ENCODE results near the gene DPP10.

Gene DPP10

DNA sequence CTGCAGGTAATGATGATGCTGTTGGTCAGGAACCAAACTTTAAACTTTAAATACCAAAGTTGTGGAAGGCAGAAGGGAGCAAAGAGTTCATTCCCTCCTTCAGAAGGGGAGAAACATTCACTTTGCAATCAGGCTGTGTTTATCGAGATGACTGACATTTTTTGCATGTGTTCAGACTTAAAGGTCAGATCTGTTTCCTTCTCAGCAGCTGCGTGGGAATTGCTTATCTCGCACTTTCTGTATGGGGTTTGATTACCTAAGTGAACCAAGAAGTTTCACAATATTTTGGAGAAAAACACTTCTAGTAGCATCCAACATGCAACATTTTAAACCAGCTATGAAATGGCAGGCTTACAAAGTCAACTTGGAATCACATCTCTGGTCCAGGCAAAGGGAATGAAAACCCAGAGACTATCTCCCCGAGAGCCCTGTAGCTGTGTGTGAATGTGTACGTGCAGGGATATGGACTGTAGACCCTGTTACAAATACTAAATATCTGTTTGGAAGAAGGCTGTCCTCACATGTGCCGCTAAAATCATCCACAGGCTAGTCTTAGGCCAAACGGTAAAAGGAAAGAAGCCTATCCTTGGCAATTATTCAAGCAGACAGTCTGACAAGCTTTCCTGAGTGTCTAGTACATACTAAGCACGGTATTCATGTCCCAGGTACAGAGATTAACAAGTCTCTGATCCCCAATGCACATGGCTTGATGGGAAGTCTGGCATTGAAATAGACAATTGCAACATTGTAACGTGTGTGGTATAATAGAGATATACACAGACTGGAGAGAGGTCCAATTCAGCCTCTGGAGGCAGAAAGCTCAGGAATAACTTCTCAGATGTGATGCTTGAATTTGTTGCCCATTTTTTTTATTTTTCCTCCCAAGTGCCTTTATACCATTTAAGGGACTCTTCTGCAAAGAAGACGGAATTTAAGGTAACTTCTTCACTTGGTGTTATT is 483.1 kb downstream of the DPP10 start:
- H2AFZ ChIP-seq (ENCODE audit: low read length) = no peak overlapping the region
- H3F3A ChIP-seq (ENCODE audit: insufficient read depth, low read length) = no peaks in the 10 kb centered on the region
- H3K27ac ChIP-seq (ENCODE audit: low read depth, low read length, poor library complexity, severe bottlenecking) = no peak overlapping the region
- H4K20me1 ChIP-seq (ENCODE audit: insufficient read depth, low read length) = no peaks in the 10 kb centered on the region
- TF ChIP-seq EZH2 (IDR thresholded peaks at IDR 0.05; ENCODE audit: borderline replicate concordance, low read length) = no peak
- H3K9me2 ChIP-seq (ENCODE audit: low read depth, low read length) = no peaks in the 10 kb centered on the region
- H3K4me1 ChIP-seq (ENCODE audit: insufficient read depth, low read length, severe bottlenecking) = no peaks in the 10 kb centered on the region
- H3K27me3 ChIP-seq (ENCODE audit: insufficient read depth, low read length) = no peaks in the 10 kb centered on the region
- no peak overlapping the region for H3K9ac ChIP-seq (ENCODE audit: low read length)
- no peak overlapping the region for H3K4me2 ChIP-seq (ENCODE audit: low read length)
- no peaks in the 10 kb centered on the region for H3K36me3 ChIP-seq (ENCODE audit: insufficient read depth, low read length)
- no peak overlapping the region for H3K4me3 ChIP-seq (ENCODE audit: low read depth, low read length, poor library complexity, severe bottlenecking)
- no peaks in the 10 kb centered on the region for H3K9me3 ChIP-seq (ENCODE audit: low read length)
- H3K79me2 ChIP-seq (ENCODE audit: insufficient read depth, low read length) = no peaks in the 10 kb centered on the region

- no peaks in the 10 kb centered on the region for H3K4me1 ChIP-seq (ENCODE audit: insufficient read depth, low read length, severe bottlenecking)
- no peak overlapping the region for H3K4me3 ChIP-seq (ENCODE audit: low read depth, low read length, poor library complexity, severe bottlenecking)
- H3K9ac ChIP-seq (ENCODE audit: low read length) = no peak overlapping the region
- H2AFZ ChIP-seq (ENCODE audit: low read length) = no peak overlapping the region
- H3K4me2 ChIP-seq (ENCODE audit: low read length) = no peak overlapping the region
- no peaks in the 10 kb centered on the region for H3K27me3 ChIP-seq (ENCODE audit: insufficient read depth, low read length)
- no peaks in the 10 kb centered on the region for H3K9me2 ChIP-seq (ENCODE audit: low read depth, low read length)
- no peaks in the 10 kb centered on the region for H3F3A ChIP-seq (ENCODE audit: insufficient read depth, low read length)
- H3K36me3 ChIP-seq (ENCODE audit: insufficient read depth, low read length) = no peaks in the 10 kb centered on the region
- H3K79me2 ChIP-seq (ENCODE audit: insufficient read depth, low read length) = no peaks in the 10 kb centered on the region
- H4K20me1 ChIP-seq (ENCODE audit: insufficient read depth, low read length) = no peaks in the 10 kb centered on the region
- no peak overlapping the region for H3K27ac ChIP-seq (ENCODE audit: low read depth, low read length, poor library complexity, severe bottlenecking)
- TF ChIP-seq, protein P1, sequence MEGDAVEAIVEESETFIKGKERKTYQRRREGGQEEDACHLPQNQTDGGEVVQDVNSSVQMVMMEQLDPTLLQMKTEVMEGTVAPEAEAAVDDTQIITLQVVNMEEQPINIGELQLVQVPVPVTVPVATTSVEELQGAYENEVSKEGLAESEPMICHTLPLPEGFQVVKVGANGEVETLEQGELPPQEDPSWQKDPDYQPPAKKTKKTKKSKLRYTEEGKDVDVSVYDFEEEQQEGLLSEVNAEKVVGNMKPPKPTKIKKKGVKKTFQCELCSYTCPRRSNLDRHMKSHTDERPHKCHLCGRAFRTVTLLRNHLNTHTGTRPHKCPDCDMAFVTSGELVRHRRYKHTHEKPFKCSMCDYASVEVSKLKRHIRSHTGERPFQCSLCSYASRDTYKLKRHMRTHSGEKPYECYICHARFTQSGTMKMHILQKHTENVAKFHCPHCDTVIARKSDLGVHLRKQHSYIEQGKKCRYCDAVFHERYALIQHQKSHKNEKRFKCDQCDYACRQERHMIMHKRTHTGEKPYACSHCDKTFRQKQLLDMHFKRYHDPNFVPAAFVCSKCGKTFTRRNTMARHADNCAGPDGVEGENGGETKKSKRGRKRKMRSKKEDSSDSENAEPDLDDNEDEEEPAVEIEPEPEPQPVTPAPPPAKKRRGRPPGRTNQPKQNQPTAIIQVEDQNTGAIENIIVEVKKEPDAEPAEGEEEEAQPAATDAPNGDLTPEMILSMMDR (IDR thresholded peaks at IDR 0.05; ENCODE audit: low read length) = no peak
- no peak for TF ChIP-seq EZH2 (IDR thresholded peaks at IDR 0.05; ENCODE audit: borderline replicate concordance, low read length)
- no peaks in the 10 kb centered on the region for H3K9me3 ChIP-seq (ENCODE audit: low read length)
Measured at GRCh38 chr2:114926303-114926702, 483.9 kb downstream of the DPP10 start.

- no peaks in the 10 kb centered on the region for H3K27me3 ChIP-seq (ENCODE audit: insufficient read depth, low read length)
- H3K4me3 ChIP-seq (ENCODE audit: low read depth, low read length, poor library complexity, severe bottlenecking) = no peak overlapping the region
- H3F3A ChIP-seq (ENCODE audit: insufficient read depth, low read length) = no peaks in the 10 kb centered on the region
- no peaks in the 10 kb centered on the region for H3K79me2 ChIP-seq (ENCODE audit: insufficient read depth, low read length)
- no peak overlapping the region for H3K27ac ChIP-seq (ENCODE audit: low read depth, low read length, poor library complexity, severe bottlenecking)
- no peaks in the 10 kb centered on the region for H3K4me1 ChIP-seq (ENCODE audit: insufficient read depth, low read length, severe bottlenecking)
- no peaks in the 10 kb centered on the region for H3K9me2 ChIP-seq (ENCODE audit: low read depth, low read length)
- H3K9ac ChIP-seq (ENCODE audit: low read length) = no peak overlapping the region
- H2AFZ ChIP-seq (ENCODE audit: low read length) = no peak overlapping the region
- H3K4me2 ChIP-seq (ENCODE audit: low read length) = no peak overlapping the region
- H3K36me3 ChIP-seq (ENCODE audit: insufficient read depth, low read length) = no peaks in the 10 kb centered on the region
- TF ChIP-seq, protein P1 (IDR thresholded peaks at IDR 0.05; ENCODE audit: low read length) = no peak
- TF ChIP-seq EZH2 (IDR thresholded peaks at IDR 0.05; ENCODE audit: borderline replicate concordance, low read length) = no peak
- H4K20me1 ChIP-seq (ENCODE audit: insufficient read depth, low read length) = no peaks in the 10 kb centered on the region
- no peaks in the 10 kb centered on the region for H3K9me3 ChIP-seq (ENCODE audit: low read length)
Measured at GRCh38 chr2:114929225-114929624, 486.8 kb downstream of the DPP10 start.

All from OCI-LY1 (cell line).